ENCODE data around the gene IPO5. TPM values are rescaled to one million over a fixed set of nuclear protein-coding genes. Genes with fewer than 3 reads are reported as not detected.

Gene IPO5
- 119 and 121 TPM in 2 replicates for total RNA-seq

GRCh38 chr13:97953376-97953970 lies at the start of gene IPO5:
Gene IPO5, plus strand, starts transcription at chr13:97953675. Its CDS starts 23,022 bp downstream, at chr13:97976697.
- intact Hi-C loops (cut with micrococcal nuclease): no loop called here

GRCh38 chr13:97904059-97904458 lies 49.4 kb upstream of the IPO5 start:
- intact Hi-C loops (cut with micrococcal nuclease): no loop called here

GRCh38 chr13:97905517-97905916 lies 48.0 kb upstream of the IPO5 start:
- intact Hi-C loops (cut with micrococcal nuclease): no loop called here

- intact Hi-C loops (cut with micrococcal nuclease): no loop called here
These were observed 42.0 kb upstream of the IPO5 start for GRCh38 chr13:97911311-97912138.

- intact Hi-C loops (cut with micrococcal nuclease): no loop called here
These were observed 41.3 kb upstream of the IPO5 start for GRCh38 chr13:97912139-97912535.

- intact Hi-C loops (cut with micrococcal nuclease): no loop called here
These were observed 40.3 kb upstream of the IPO5 start for GRCh38 chr13:97913206-97913605.

GRCh38 chr13:97914540-97914939 lies 38.9 kb upstream of the IPO5 start:
- intact Hi-C loops (cut with micrococcal nuclease): no loop called here

- intact Hi-C loops (cut with micrococcal nuclease): no loop called here
These were observed 32.2 kb upstream of the IPO5 start for GRCh38 chr13:97921176-97921816.

- intact Hi-C loops (cut with micrococcal nuclease): no loop called here
These were observed 25.2 kb upstream of the IPO5 start for GRCh38 chr13:97928301-97928700.

- intact Hi-C loops (cut with micrococcal nuclease): no loop called here
These were observed 21.4 kb upstream of the IPO5 start for GRCh38 chr13:97932036-97932435.

- intact Hi-C loops (cut with micrococcal nuclease): no loop called here
These were observed 20.8 kb upstream of the IPO5 start for GRCh38 chr13:97932647-97933046.

GRCh38 chr13:97933776-97934175 lies 19.7 kb upstream of the IPO5 start:
- intact Hi-C loops (cut with micrococcal nuclease): no loop called here

GRCh38 chr13:97934590-97934989 lies 18.9 kb upstream of the IPO5 start:
- intact Hi-C loops (cut with micrococcal nuclease): no loop called here

GRCh38 chr13:97935071-97935470 lies 18.4 kb upstream of the IPO5 start:
- intact Hi-C loops (cut with micrococcal nuclease): no loop called here

GRCh38 chr13:97936036-97936435 lies 17.4 kb upstream of the IPO5 start:
- intact Hi-C loops (cut with micrococcal nuclease): no loop called here

- intact Hi-C loops (cut with micrococcal nuclease): no loop called here
These were observed 14.6 kb upstream of the IPO5 start for GRCh38 chr13:97938706-97939475.

- intact Hi-C loops (cut with micrococcal nuclease): no loop called here
These were observed 9.0 kb upstream of the IPO5 start for GRCh38 chr13:97944396-97945029.

- intact Hi-C loops (cut with micrococcal nuclease): no loop called here
These were observed 8.1 kb upstream of the IPO5 start for GRCh38 chr13:97945342-97945741.

GRCh38 chr13:97945792-97946419 lies 7.6 kb upstream of the IPO5 start:
- intact Hi-C loops (cut with micrococcal nuclease): no loop called here

- intact Hi-C loops (cut with micrococcal nuclease): no loop called here
These were observed 6.4 kb upstream of the IPO5 start for GRCh38 chr13:97946951-97947588.

Measured in T-helper 1 cell treated with Interleukin-12 subunit alpha and Interleukin-12 subunit beta and Interleukin-4 antibody, amounts not matched to agents 30 ng/mL and 1 ng/mL, for 36 hours (primary cell).